KMS-11 (cell line): ENCODE results near the gene RAB35.

Experiments
- H2AFZ ChIP-seq: fragments of 200-600 bp; sonication (generic); 2 replicates; pipeline ENCODE4 v1.6.1; 2016; ENCODE audit warnings: antibody characterized with exemption, mixed run types, low read depth
- H3K27ac ChIP-seq: fragments of 200-600 bp; sonication (generic); 2 replicates; pipeline ENCODE4 v1.6.1; 2016; ENCODE audit warnings: mild to moderate bottlenecking, mixed run types
- H3K27me3 ChIP-seq: fragments of 200-600 bp; sonication (generic); 2 replicates; pipeline ENCODE4 v1.6.1; 2017; ENCODE audit warnings: mild to moderate bottlenecking, low read depth, mixed run types, moderate library complexity; ENCODE audit not compliant: insufficient read depth
- H3K36me3 ChIP-seq: fragments of 200-600 bp; sonication (generic); 2 replicates; pipeline ENCODE4 v1.6.1; 2017; ENCODE audit warnings: mild to moderate bottlenecking, mixed run types; ENCODE audit not compliant: insufficient read depth
- H3K4me1 ChIP-seq: fragments of 200-600 bp; sonication (generic); 2 replicates; pipeline ENCODE4 v1.6.1; 2016; ENCODE audit warnings: mild to moderate bottlenecking, low read depth, mixed run types; ENCODE audit not compliant: poor library complexity, severe bottlenecking
- H3K4me2 ChIP-seq: fragments of 200-600 bp; sonication (generic); 2 replicates; pipeline ENCODE4 v1.7.0; 2016; ENCODE audit warnings: mild to moderate bottlenecking, mixed run types
- H3K4me3 ChIP-seq: fragments of 200-600 bp; sonication (generic); IDR thresholded peaks from 2 replicates; pipeline ENCODE4 v1.6.1; 2017; ENCODE audit warnings: low read depth, low read length, mixed read lengths; ENCODE audit not compliant: insufficient read depth
- H3K79me2 ChIP-seq: fragments of 200-600 bp; sonication (generic); 2 replicates; pipeline ENCODE4 v1.6.1; 2016; ENCODE audit warnings: low read depth, mixed run types; ENCODE audit not compliant: insufficient read depth
- H3K9ac ChIP-seq: fragments of 200-600 bp; sonication (generic); 2 replicates; pipeline ENCODE4 v1.6.1; 2016; ENCODE audit warnings: mild to moderate bottlenecking, mixed run types
- H4K20me1 ChIP-seq: fragments of 200-600 bp; sonication (generic); 2 replicates; pipeline ENCODE4 v1.6.1; 2016; ENCODE audit warnings: mild to moderate bottlenecking, mixed run types; ENCODE audit not compliant: insufficient read depth
- CTCF ChIP-seq: fragments of 200-600 bp; sonication (generic); conservative IDR thresholded peaks from 2 replicates; pipeline ENCODE4 v1.6.1; 2017; ENCODE audit warnings: low read depth, mild to moderate bottlenecking, antibody characterized with exemption, low read length, moderate library complexity, mixed read lengths

Gene RAB35

GRCh38 chr12:120093336-120093591, 23.3 kb downstream of the RAB35 start:
- H3K27me3 ChIP-seq, result no peaks in the 10 kb centered on the region
- H3K9ac ChIP-seq, result no peak overlapping the region
- peaks cover 3% of the 10 kb centered on the region for H3K4me1 ChIP-seq
- H3K4me3 ChIP-seq, result no peak overlapping the region
- no peak overlapping the region for H3K4me2 ChIP-seq
- no peak overlapping the region for H3K27ac ChIP-seq
- no peak for TF ChIP-seq CTCF
- H3K36me3 ChIP-seq, result no peaks in the 10 kb centered on the region
- H2AFZ ChIP-seq, result no peak overlapping the region
- no peaks in the 10 kb centered on the region for H4K20me1 ChIP-seq
- no peaks in the 10 kb centered on the region for H3K79me2 ChIP-seq

- no peak overlapping the region for H3K9ac ChIP-seq
- H3K4me1 ChIP-seq, result peaks cover 8% of the 10 kb centered on the region
- no peaks in the 10 kb centered on the region for H3K36me3 ChIP-seq
- H3K4me2 ChIP-seq, result no peak overlapping the region
- no peak overlapping the region for H2AFZ ChIP-seq
- no peak for TF ChIP-seq CTCF
- no peak overlapping the region for H3K4me3 ChIP-seq
- H3K79me2 ChIP-seq, result no peaks in the 10 kb centered on the region
- no peaks in the 10 kb centered on the region for H4K20me1 ChIP-seq
- H3K27me3 ChIP-seq, result no peaks in the 10 kb centered on the region
- no peak overlapping the region for H3K27ac ChIP-seq
Measured at GRCh38 chr12:120092551-120093335, 23.8 kb downstream of the RAB35 start.

- no peak overlapping the region for H3K4me3 ChIP-seq
- TF ChIP-seq CTCF, result no peak
- no peak overlapping the region for H2AFZ ChIP-seq
- no peak overlapping the region for H3K9ac ChIP-seq
- H3K4me1 ChIP-seq, result peaks cover 10% of the 10 kb centered on the region
- no peak overlapping the region for H3K4me2 ChIP-seq
- H3K27me3 ChIP-seq, result no peaks in the 10 kb centered on the region
- H3K27ac ChIP-seq, result no peak overlapping the region
- no peaks in the 10 kb centered on the region for H3K36me3 ChIP-seq
- no peaks in the 10 kb centered on the region for H3K79me2 ChIP-seq
- no peaks in the 10 kb centered on the region for H4K20me1 ChIP-seq
Measured at GRCh38 chr12:120091371-120092090, 25.0 kb downstream of the RAB35 start.

GRCh38 chr12:120090626-120091295, 25.8 kb downstream of the RAB35 start:
- no peak for TF ChIP-seq CTCF
- no peak overlapping the region for H2AFZ ChIP-seq
- no peaks in the 10 kb centered on the region for H3K36me3 ChIP-seq
- no peak overlapping the region for H3K4me3 ChIP-seq
- H3K4me1 ChIP-seq, result peaks cover 18% of the 10 kb centered on the region
- no peak overlapping the region for H3K4me2 ChIP-seq
- no peak overlapping the region for H3K9ac ChIP-seq
- no peaks in the 10 kb centered on the region for H3K79me2 ChIP-seq
- H4K20me1 ChIP-seq, result no peaks in the 10 kb centered on the region
- no peaks in the 10 kb centered on the region for H3K27me3 ChIP-seq
- H3K27ac ChIP-seq, result no peak overlapping the region
